Astrocyte of the spinal cord (primary cell): ENCODE results near the gene EHF.

Source experiments
- DNase-seq: peaks from one replicate; pipeline ENCODE4 v3.0.0; 2011; ENCODE audit warnings: low read depth, low spot score
- H3K4me3 ChIP-seq: 2 replicates; pipeline ENCODE4 v1.5.1; 2011; ENCODE audit warnings: low read depth, mild to moderate bottlenecking, low read length, moderate library complexity
- CTCF ChIP-seq: IDR thresholded peaks from 2 replicates; pipeline ENCODE4 v1.5.1; 2012; ENCODE audit warnings: low read depth, mild to moderate bottlenecking, low read length, inconsistent platforms
- in situ Hi-C: cut with HindIII; loops from 2 replicates; pipeline ENCODE4 v1.10.0; 2017; ENCODE audit warnings: low sequenced_read_pairs

Gene EHF

GRCh38 chr11:34633990-34634693 is 13.2 kb downstream of the EHF start:
- H3K4me3 ChIP-seq, result no peak overlapping the region
- no peak for DNase-seq
- in situ Hi-C loops, result no loop called here
- no peak for TF ChIP-seq CTCF

GRCh38 chr11:34634694-34635062 is 13.8 kb downstream of the EHF start:
- TF ChIP-seq CTCF, result no peak
- in situ Hi-C loops, result no loop called here
- no peak overlapping the region for H3K4me3 ChIP-seq
- no peak for DNase-seq

- in situ Hi-C loops, result no loop called here
- no peak overlapping the region for H3K4me3 ChIP-seq
- TF ChIP-seq CTCF, result no peak
- DNase-seq, result no peak
Observed at GRCh38 chr11:34636127-34636526, 15.2 kb downstream of the EHF start.

- DNase-seq, result no peak
- TF ChIP-seq CTCF, result no peak
- H3K4me3 ChIP-seq, result no peak overlapping the region
- in situ Hi-C loops, result no loop called here
Observed at GRCh38 chr11:34637303-34637702, 16.4 kb downstream of the EHF start.

GRCh38 chr11:34638897-34639296 is 18.0 kb downstream of the EHF start:
- no peak for DNase-seq
- H3K4me3 ChIP-seq, result no peak overlapping the region
- in situ Hi-C loops, result no loop called here
- TF ChIP-seq CTCF, result no peak

GRCh38 chr11:34639545-34639944 is 18.7 kb downstream of the EHF start:
- in situ Hi-C loops, result no loop called here

More at GRCh38 chr11:34639545-34639944, 18.7 kb downstream of the EHF start:
- H3K4me3 ChIP-seq, result no peak overlapping the region
- DNase-seq, result no peak
- TF ChIP-seq CTCF, result no peak
